Sigmoid colon (tissue), 7 donors: Measurements from ENCODE around the gene ZDHHC7. TPM values are rescaled to one million over a fixed set of nuclear protein-coding genes. Genes with fewer than 3 reads are reported as not detected.

Experiments
- DNase-seq: peaks from one replicate; pipeline ENCODE4 v3.0.0-alpha.2; 2019
- H3K27ac ChIP-seq, 4 donors: fragments of 200-600 bp; sonication (generic); one replicate each; pipeline ENCODE4 v1.5.1; 2016 to 2019; ENCODE audit warnings: mild to moderate bottlenecking in 1 of 4
- H3K27me3 ChIP-seq, 3 donors: fragments of 200-600 bp; sonication (generic); one replicate each; pipeline ENCODE4 v1.5.1; 2019; ENCODE audit warnings: mild to moderate bottlenecking in 1 of 3
- H3K36me3 ChIP-seq, 4 donors: fragments of 200-600 bp; sonication (generic); one replicate each; pipeline ENCODE4 v1.5.1; 2016 to 2019
- H3K4me1 ChIP-seq, 4 donors: fragments of 200-600 bp; sonication (generic); one replicate each; pipeline ENCODE4 v1.5.1; 2017 to 2019
- H3K4me3 ChIP-seq, 4 donors: fragments of 200-600 bp; sonication (generic); one replicate each; pipeline ENCODE4 v1.5.1; 2017 to 2019; ENCODE audit warnings: mild to moderate bottlenecking in 2 of 4, moderate library complexity in 1 of 4
- H3K9me3 ChIP-seq, 4 donors: fragments of 200-600 bp in 3 of 4; sonication (generic) in 3 of 4; one replicate each; pipeline versions ENCODE4 v1.5.1 to v1.6.1; 2013 to 2019
- CTCF ChIP-seq, 4 experiments: fragments of 450-650 bp in 3 of 4; fragments of 200-600 bp in 1 of 4; IDR thresholded peaks; one replicate each; pipeline ENCODE4 v1.5.1; 2016 to 2019; ENCODE audit warnings: antibody characterized with exemption in 4 of 4, mild to moderate bottlenecking in 3 of 4, moderate library complexity in 2 of 4
- EP300 ChIP-seq, 4 donors: sonication (generic); formaldehyde crosslinking; IDR thresholded peaks; one replicate each; pipeline ENCODE4 v1.6.1; 2017; ENCODE audit warnings: antibody characterized with exemption in 4 of 4
- POLR2A ChIP-seq, 2 donors: fragments of 450-650 bp; IDR thresholded peaks; one replicate each; pipeline ENCODE4 v1.6.1; 2016; ENCODE audit warnings: antibody characterized with exemption in 2 of 2, mild to moderate bottlenecking in 2 of 2, moderate library complexity in 2 of 2
- POLR2AphosphoS5 ChIP-seq, 4 donors: sonication (generic); formaldehyde crosslinking; IDR thresholded peaks; one replicate each; pipeline ENCODE4 v1.6.1; 2017; ENCODE audit warnings: antibody characterized with exemption in 4 of 4
- WGBS, 2 donors: extraction: QIAGEN DNeasy Blood & Tissue Kit; methylation state at CpG; one replicate each; pipeline ENCODE4 v1.1.7; 2013; 5-methylcytosine and 5-hydroxymethylcytosine counted together
- intact Hi-C: fragments of 100-400 bp; cut with DNase I; formaldehyde crosslinking; loops from one replicate; pipeline ENCODE4 v1.15.1; 2023
- polyA plus RNA-seq, 3 donors: library from polyadenylated mRNA; stranded (reverse); fragments of 200-250 nt; gene quantifications; one replicate each; pipeline ENCODE4 v1.2.3, GENCODE V29; 2013
- total RNA-seq, 4 donors: library from RNA; depleted of rRNA; stranded (reverse); fragments of >200 nt; gene quantifications; one replicate each; pipeline ENCODE4 v1.1.0, GENCODE V29; 2016
- donor health status: healthy with polysubstance abuse.
- donor health status: Bipolar disorder and iron deficiency.
- donor health status: healthy.

The ZDHHC7 gene
- total and polyA plus RNA-seq, 7 donors, result 20.8 to 69.5 (median 56.2) TPM

- peaks cover 0 to 11% (median 9%) of the 10 kb centered on the region in 4 donors for H3K4me1 ChIP-seq
- no peak overlapping the region for H3K4me3 ChIP-seq
- DNase-seq, result no peak
- intact Hi-C loops, result no loop called here
- 86 to 91% methylated on average over 8 of the region's 8 CpGs for WGBS, 2 donors
- H3K36me3 ChIP-seq, result no peaks in the 10 kb centered on the region
- H3K27ac ChIP-seq, result no peak overlapping the region
- no peaks in the 10 kb centered on the region for H3K27me3 ChIP-seq
- H3K9me3 ChIP-seq, result no peaks in the 10 kb centered on the region
- TF ChIP-seq CTCF (IDR thresholded peaks at IDR 0.05) (no peak), EP300 (IDR thresholded peaks at IDR 0.05) (no peak), POLR2A (IDR thresholded peaks at IDR 0.05) (no peak), POLR2AphosphoS5 (IDR thresholded peaks at IDR 0.05) (no peak)
These were observed 6.3 kb upstream of the ZDHHC7 start for GRCh38 chr16:85017633-85018032.

GRCh38 chr16:85017151-85017550 is 5.8 kb upstream of the ZDHHC7 start:
- no peak for DNase-seq
- Histone ChIP-seq H3K9me3 (no peaks in the 10 kb centered on the region), H3K27ac (no peak overlapping the region), H3K4me1 (peaks cover 0 to 13% (median 12%) of the 10 kb centered on the region in 4 donors), H3K4me3 (no peak overlapping the region), H3K36me3 (no peaks in the 10 kb centered on the region), H3K27me3 (no peaks in the 10 kb centered on the region)
- intact Hi-C loops, result no loop called here
- WGBS, 2 donors, result 65 to 87% methylated on average over 4 of the region's 4 CpGs
- TF ChIP-seq POLR2AphosphoS5 (IDR thresholded peaks at IDR 0.05), result no peak
- TF ChIP-seq EP300 (IDR thresholded peaks at IDR 0.05), result no peak
- no peak for TF ChIP-seq POLR2A (IDR thresholded peaks at IDR 0.05)
- no peak for TF ChIP-seq CTCF (IDR thresholded peaks at IDR 0.05)

GRCh38 chr16:85015481-85016187 is 4.3 kb upstream of the ZDHHC7 start:
- H3K27ac ChIP-seq, result no peak overlapping the region

DNA sequence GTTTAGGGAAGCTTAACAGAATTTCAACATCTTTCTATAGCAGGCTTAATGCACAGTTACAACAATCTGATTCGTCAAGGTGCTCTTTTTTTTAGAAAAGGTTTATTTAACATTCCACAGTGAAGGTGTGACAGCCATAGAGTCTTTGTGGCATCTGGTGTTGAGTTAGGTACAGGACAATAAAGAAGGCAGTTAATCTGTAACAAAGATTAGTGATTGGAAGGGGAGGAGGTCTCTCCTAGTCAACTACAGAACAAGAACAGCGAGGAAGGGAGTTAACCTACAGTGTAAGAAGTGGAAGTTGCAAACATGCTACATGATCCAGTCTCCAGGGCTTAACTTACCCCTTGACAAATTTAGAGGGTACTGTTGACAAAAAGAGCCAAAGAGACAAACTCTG is 3.0 kb upstream of the ZDHHC7 start:
- Histone ChIP-seq H3K9me3 (no peaks in the 10 kb centered on the region), H3K36me3 (no peaks in the 10 kb centered on the region), H3K27me3 (no peaks in the 10 kb centered on the region), H3K4me3 (no peak overlapping the region), H3K27ac (no peak overlapping the region), H3K4me1 (peaks cover 0 to 22% (median 20%) of the 10 kb centered on the region in 4 donors)
- intact Hi-C loops, result no loop called here
- 18 to 60% methylated on average over 2 of the region's 2 CpGs for WGBS, 2 donors
- TF ChIP-seq EP300 (IDR thresholded peaks at IDR 0.05), result no peak
- no peak for TF ChIP-seq POLR2A (IDR thresholded peaks at IDR 0.05)
- no peak for TF ChIP-seq POLR2AphosphoS5 (IDR thresholded peaks at IDR 0.05)
- TF ChIP-seq CTCF (IDR thresholded peaks at IDR 0.05), result no peak
- no peak for DNase-seq

More at GRCh38 chr16:85015481-85016187, 4.3 kb upstream of the ZDHHC7 start:
- no peaks in the 10 kb centered on the region for H3K9me3 ChIP-seq
- no peak overlapping the region for H3K4me3 ChIP-seq
- 94% methylated on average over 5 of the region's 5 CpGs for WGBS, 2 donors
- TF ChIP-seq EP300 (IDR thresholded peaks at IDR 0.05), result no peak
- TF ChIP-seq CTCF (IDR thresholded peaks at IDR 0.05), result no peak
- no peak for TF ChIP-seq POLR2A (IDR thresholded peaks at IDR 0.05)
- TF ChIP-seq POLR2AphosphoS5 (IDR thresholded peaks at IDR 0.05), result no peak
- peaks cover 0 to 18% (median 16%) of the 10 kb centered on the region in 4 donors for H3K4me1 ChIP-seq
- DNase-seq, result no peak
- H3K27me3 ChIP-seq, result no peaks in the 10 kb centered on the region
- H3K36me3 ChIP-seq, result no peaks in the 10 kb centered on the region
- intact Hi-C loops, result no loop called here
